ENCODE measurements around the gene GDPD3.
"Not testable (repeated sequence)": the region's sequence is repeated elsewhere in the genome, so short reads cannot be mapped to it uniquely, and the experiment has no call there.

The GDPD3 gene

DNA sequence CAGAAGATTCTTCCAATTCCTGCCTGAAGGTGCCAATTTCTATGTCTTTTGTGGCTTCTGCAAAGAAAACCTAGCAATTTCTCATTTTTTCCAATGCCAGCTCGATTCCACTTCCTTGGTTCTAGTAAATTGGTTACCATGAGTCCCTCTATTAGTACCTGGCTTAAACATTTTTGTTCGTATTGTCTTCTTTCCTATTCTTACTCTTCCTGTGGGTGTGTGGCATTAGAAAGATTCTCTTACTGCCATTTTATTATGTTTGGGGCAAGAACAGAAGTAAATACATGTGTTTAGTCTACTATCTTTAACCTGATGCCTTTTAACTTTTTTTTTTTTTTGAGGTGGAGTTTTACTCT, 30.0 kb upstream of the GDPD3 start:
- H3K27me3 ChIP-seq = no peaks in the 10 kb centered on the region
- no peak for TF ChIP-seq Cebpa-rat (IDR thresholded peaks at IDR 0.05)

DNA sequence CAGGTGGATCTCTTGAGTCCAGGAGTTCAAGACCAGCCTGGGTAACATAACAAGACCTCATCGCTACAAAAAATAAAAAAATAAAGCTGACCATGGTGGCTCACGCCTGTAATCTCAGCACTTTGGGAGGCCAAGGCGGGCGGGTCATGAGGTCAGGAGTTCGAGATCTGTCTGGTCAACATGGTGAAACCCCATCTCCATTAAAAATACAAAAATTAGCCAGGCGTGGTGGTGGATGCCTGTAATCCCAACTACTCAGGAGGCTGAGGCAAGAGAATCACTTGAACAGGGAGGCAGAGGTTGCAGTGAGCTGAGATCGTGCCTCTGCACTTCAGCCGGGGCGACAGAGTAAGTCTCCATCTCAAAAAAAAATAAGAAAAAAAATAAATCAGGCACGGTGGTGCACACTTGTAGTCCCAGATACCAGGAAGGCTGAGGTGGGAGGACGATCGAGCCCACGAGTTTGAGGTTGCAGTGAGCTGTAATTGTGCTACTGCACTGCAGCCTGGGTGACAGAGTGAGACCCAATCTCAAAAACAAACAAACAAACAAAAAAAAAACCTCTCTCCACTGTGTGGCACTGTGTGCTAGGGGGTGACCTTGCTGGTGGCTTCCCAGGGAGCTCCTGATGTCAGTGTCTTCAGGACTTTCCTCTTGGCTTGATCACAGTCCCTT, 29.5 kb upstream of the GDPD3 start:
- no peak overlapping the region for H3K27ac ChIP-seq
- no peak for TF ChIP-seq Cebpa-rat (IDR thresholded peaks at IDR 0.05)
- no peaks in the 10 kb centered on the region for H3K9me3 ChIP-seq
- H3K4me3 ChIP-seq = no peak overlapping the region
- H3K27me3 ChIP-seq = no peaks in the 10 kb centered on the region
- H3K9ac ChIP-seq = no peak overlapping the region
- no peak overlapping the region for H3K4me2 ChIP-seq
- H3K36me3 ChIP-seq = no peaks in the 10 kb centered on the region
- H3K4me1 ChIP-seq = peaks cover 27% of the 10 kb centered on the region
- H4K20me1 ChIP-seq = no peaks in the 10 kb centered on the region

More for the DNA sequence above, 30.0 kb upstream of the GDPD3 start:
- Histone ChIP-seq H3K36me3 (no peaks in the 10 kb centered on the region), H4K20me1 (no peaks in the 10 kb centered on the region), H3K4me3 (no peak overlapping the region), H3K9me3 (peaks cover 5% of the 10 kb centered on the region; the same call in 1 of the 2 replicates), H3K27ac (no peak overlapping the region), H3K9ac (no peak overlapping the region), H3K4me2 (no peak overlapping the region), H3K4me1 (peaks cover 22% of the 10 kb centered on the region)

DNA sequence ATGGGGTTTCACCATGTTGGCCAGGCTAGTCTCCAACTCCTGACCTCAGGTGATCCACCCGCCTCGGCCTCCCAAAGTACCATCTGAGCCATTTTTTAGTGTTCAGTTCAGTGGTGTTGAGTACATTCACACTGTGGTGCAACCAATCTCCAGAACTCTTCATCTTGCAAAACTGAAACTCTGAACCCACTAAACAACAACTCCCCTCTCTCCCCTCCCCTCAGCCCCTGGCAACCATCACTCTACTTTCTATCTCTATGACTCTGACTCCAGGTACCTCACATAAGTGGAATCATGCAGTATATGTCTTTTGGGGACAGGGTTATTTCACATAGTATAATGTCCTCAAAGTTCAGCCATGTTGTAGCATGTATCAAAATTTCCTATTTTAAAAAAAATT, 28.4 kb upstream of the GDPD3 start:
- Histone ChIP-seq H3K4me1 (peaks cover 28% of the 10 kb centered on the region), H4K20me1 (no peaks in the 10 kb centered on the region), H3K9ac (no peak overlapping the region), H3K36me3 (no peaks in the 10 kb centered on the region), H3K27ac (no peak overlapping the region), H3K4me2 (no peak overlapping the region), H3K9me3 (no peaks in the 10 kb centered on the region), H3K27me3 (no peaks in the 10 kb centered on the region), H3K4me3 (no peak overlapping the region)
- TF ChIP-seq Cebpa-rat (IDR thresholded peaks at IDR 0.05) = no peak

DNA sequence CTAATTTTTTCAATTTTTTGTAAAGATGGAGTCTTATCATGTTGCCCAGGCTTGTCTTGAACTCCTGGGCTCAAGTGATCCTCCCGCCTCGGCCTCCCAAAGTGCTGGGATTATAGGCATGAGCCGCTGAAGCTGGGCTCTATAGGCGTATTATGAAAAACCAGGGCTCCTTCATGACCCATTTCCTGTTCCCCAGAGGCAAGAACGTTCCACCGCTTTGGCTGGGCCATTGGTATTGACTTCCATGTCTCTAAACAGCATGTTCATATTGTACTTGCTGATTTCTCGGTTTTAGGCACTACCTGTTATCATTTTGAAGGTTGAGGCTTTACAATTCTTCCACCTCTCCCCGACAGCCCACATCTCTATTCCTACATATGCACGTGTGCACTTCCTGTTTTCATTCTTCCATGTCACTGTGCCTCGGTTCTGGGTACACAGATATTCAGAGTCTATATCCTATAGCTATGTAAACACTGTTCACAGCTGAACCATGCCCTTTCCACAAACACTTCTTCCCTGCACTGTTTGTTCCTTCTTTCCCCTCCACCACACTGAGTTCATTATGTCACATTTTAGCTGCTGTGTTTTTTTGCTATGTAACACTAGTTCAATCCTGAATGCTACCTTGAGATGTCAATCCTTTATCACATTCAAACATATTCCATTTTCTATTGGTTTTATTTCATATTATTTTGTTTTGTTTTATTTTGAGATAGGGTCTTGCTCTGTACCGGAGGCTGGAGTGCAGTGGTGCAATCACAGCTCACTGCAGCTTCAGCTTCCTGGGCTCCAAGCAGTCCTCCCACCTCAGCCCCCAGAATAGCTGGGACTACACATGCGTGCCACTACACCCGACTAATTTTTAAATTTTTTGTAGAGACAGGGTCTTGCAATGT, 26.5 kb upstream of the GDPD3 start:
- Histone ChIP-seq H3K27ac (no peak overlapping the region), H3K4me1 (peaks cover 28% of the 10 kb centered on the region)

DNA sequence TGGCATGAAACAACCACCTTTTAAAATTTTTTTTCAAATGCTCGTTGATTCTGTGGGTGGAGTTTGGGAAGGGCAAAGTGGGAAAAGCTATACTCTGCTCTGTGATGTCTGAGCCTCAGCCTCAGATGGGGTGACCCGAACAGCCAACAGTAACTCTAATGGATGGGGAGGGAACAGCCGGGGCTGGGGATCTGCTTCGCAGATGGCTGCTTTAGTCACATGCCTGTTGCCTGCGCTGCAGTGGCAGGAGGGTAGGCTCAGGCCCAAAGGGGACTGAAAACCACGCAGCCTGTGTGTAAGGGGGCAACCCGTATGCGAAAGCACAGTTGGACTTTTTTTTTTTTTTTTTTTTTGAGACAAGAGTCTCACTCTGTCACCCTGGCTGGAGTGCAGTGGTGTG, 24.6 kb upstream of the GDPD3 start:
- Histone ChIP-seq H3K4me1 (peaks cover 30% of the 10 kb centered on the region), H4K20me1 (no peaks in the 10 kb centered on the region), H3K4me2 (peak overlapping the region; percentile 47), H3K9ac (no peak overlapping the region), H3K27ac (no peak overlapping the region), H3K36me3 (no peaks in the 10 kb centered on the region), H3K27me3 (no peaks in the 10 kb centered on the region), H3K4me3 (no peak overlapping the region), H3K9me3 (no peaks in the 10 kb centered on the region)
- no peak for TF ChIP-seq Cebpa-rat (IDR thresholded peaks at IDR 0.05)

More for the DNA sequence above, 26.5 kb upstream of the GDPD3 start:
- H3K27me3 ChIP-seq = no peaks in the 10 kb centered on the region
- TF ChIP-seq Cebpa-rat (IDR thresholded peaks at IDR 0.05) = no peak
- no peak overlapping the region for H3K9ac ChIP-seq
- H3K4me2 ChIP-seq = peak overlapping the region; percentile 47
- H3K9me3 ChIP-seq = no peaks in the 10 kb centered on the region
- H4K20me1 ChIP-seq = no peaks in the 10 kb centered on the region
- no peaks in the 10 kb centered on the region for H3K36me3 ChIP-seq
- no peak overlapping the region for H3K4me3 ChIP-seq

DNA sequence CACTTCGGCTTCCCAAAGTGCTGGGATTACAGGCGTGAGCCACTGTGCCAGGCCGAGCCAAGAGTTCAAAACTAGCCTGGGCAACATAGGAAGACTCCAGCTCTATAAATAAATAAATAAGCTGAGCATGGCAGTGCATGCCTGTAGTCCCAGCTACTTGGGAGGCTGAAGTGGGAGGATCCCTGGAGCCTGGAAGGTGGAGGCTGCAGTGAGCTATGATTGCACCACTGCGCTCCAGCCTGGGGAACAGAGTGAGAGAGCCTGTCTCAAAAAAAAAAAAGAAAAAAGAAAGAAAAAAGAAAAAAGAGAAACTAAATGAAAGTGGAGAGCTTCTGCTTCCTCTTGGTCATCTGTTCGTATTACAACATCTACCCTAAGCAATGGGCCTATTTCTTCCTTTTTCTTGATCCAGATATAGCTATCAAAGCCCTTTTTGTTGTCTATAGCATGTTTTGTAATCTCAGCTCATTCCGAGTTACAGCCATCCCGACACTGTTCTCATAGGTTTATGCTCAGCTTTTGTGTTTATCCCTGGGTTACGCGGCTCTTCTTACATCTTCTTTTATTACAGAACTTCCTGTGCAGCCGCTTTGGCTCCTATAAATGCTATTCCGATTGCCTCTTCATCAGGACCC, 23.8 kb upstream of the GDPD3 start:
- peaks cover 38% of the 10 kb centered on the region for H3K4me1 ChIP-seq

DNA sequence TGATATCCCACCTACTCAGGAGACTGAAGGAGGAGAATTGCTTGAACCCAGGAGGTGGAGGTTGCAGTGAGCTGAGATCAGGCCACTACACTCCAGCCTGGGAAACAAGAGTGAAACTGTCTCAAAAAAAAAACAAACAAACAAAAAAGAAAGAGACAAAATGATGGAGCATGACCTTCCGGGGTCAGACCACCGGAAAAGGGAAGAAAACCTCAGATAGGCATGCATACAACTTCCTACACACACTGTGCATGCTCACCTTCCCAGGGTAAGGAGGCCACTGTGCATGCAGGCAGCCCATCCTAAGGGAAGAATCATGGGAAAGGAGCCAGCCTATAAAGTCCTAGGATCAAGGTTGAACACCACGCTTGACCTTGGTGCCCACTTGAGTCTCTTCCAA, 19.3 kb upstream of the GDPD3 start:
- peak overlapping the region; percentile 53 for H3K27ac ChIP-seq
- H3K4me1 ChIP-seq = peaks cover 32% of the 10 kb centered on the region
- no peak overlapping the region for H3K4me3 ChIP-seq
- H3K36me3 ChIP-seq = no peaks in the 10 kb centered on the region
- peaks cover 21% of the 10 kb centered on the region for H3K9me3 ChIP-seq
- TF ChIP-seq Cebpa-rat (IDR thresholded peaks at IDR 0.05) = no peak
- H3K27me3 ChIP-seq = no peaks in the 10 kb centered on the region
- no peaks in the 10 kb centered on the region for H4K20me1 ChIP-seq
- H3K9ac ChIP-seq = no peak overlapping the region
- H3K4me2 ChIP-seq = peak overlapping the region; percentile 64

More for the DNA sequence above, 23.8 kb upstream of the GDPD3 start:
- Histone ChIP-seq H4K20me1 (no peaks in the 10 kb centered on the region), H3K4me3 (no peak overlapping the region), H3K9ac (no peak overlapping the region), H3K4me2 (no peak overlapping the region), H3K27ac (no peak overlapping the region), H3K27me3 (no peaks in the 10 kb centered on the region), H3K36me3 (no peaks in the 10 kb centered on the region), H3K9me3 (no peaks in the 10 kb centered on the region)
- TF ChIP-seq Cebpa-rat (IDR thresholded peaks at IDR 0.05) = no peak

DNA sequence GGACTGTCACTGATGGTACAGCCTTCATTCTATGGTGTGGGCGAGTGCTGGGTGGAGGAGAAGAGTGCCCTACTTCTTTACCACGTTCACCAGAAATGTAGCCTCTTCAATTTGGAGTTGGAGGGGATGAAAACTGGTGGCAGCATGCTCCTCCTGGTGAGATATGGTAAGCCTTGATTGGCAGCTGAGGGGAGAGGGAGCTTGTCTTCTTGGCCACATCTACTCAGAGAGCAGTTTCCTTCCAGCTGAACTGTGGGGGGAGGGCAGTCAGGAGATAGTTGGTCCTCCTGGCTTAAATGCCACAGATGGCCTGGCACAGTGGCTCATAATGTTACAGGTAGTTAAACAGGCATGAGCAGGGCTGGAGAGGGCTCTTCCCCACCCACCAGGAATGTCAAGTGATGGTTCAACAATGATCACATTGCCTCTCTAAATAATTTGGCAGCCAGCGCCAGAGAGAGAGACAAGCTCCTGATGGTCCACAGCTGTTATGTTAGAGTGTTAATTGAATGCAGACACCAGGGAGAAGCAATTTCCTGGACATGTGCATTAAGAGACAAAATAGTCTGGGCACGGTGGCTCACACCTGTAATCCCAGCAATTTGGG, 18.6 kb upstream of the GDPD3 start:
- Histone ChIP-seq H3K4me2 (peak overlapping the region; percentile 64), H3K4me3 (0 out of 2 replicates have a peak overlapping the region, but pooled peaks have one; percentile 36), H3K4me1 (peaks cover 36% of the 10 kb centered on the region), H3K27me3 (no peaks in the 10 kb centered on the region), H3K27ac (peak overlapping the region; percentile 53), H3K36me3 (no peaks in the 10 kb centered on the region), H3K9me3 (peaks cover 21% of the 10 kb centered on the region), H4K20me1 (no peaks in the 10 kb centered on the region), H3K9ac (no peak overlapping the region)
- TF ChIP-seq Cebpa-rat (IDR thresholded peaks at IDR 0.05) = no peak

DNA sequence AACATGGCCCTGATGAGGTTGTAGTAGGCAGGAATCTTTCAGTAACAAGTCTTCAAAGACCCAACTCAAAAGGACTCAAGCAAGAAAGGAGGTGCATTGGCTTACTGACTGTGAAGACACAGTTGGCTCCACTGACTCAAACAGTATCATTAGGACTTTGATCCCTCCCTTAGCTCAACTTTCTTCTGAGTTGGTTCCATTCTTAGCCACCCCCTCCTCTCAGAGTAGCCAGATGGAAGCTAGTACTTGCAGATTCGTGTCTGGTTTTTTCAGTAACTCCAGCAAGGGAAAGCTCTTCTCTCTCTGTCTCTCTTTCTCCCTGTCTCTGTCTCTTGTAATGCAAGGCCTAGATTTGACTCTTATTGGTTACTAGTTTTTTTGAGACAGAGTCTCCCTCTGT, 14.7 kb upstream of the GDPD3 start:
- peaks cover 48% of the 10 kb centered on the region for H3K4me1 ChIP-seq
- H3K9me3 ChIP-seq = peaks cover 21% of the 10 kb centered on the region
- no peak overlapping the region for H3K4me3 ChIP-seq
- H3K9ac ChIP-seq = no peak overlapping the region
- no peaks in the 10 kb centered on the region for H3K27me3 ChIP-seq
- no peak overlapping the region for H3K27ac ChIP-seq
- H4K20me1 ChIP-seq = no peaks in the 10 kb centered on the region
- no peaks in the 10 kb centered on the region for H3K36me3 ChIP-seq
- no peak overlapping the region for H3K4me2 ChIP-seq
- TF ChIP-seq Cebpa-rat (IDR thresholded peaks at IDR 0.05) = no peak

DNA sequence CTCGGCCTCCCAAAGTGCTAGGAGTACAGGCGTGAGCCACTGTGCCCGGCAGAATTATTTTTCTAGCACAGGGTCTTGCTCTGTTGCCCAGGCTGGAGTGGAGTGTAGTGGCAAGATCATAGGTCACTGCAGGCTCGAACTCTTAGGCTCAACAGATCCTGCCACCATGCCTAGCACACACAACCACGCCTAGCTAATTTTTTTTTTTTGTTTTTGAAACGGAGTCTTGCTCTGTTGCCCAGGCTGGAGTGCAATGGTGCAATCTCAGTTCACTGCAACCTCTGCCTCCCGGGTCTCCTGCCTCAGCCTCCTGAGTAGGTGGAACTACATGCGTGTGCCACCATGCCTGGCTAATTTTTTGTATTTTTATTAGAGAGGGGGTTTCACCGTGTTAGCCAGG, 12.4 kb upstream of the GDPD3 start:
- not testable (repeated sequence) for H3K4me2 ChIP-seq, H3K27me3 ChIP-seq, H3K9ac ChIP-seq

More for the DNA sequence above, 12.4 kb upstream of the GDPD3 start:
- peaks cover 44% of the 10 kb centered on the region for H3K4me1 ChIP-seq
- H3K9me3 ChIP-seq, H3K4me3 ChIP-seq, H3K27ac ChIP-seq, H4K20me1 ChIP-seq, H3K36me3 ChIP-seq: not testable (repeated sequence)

All from BLaER1 (cell line).